ENCODE data around the gene CSMD2.

DNA sequence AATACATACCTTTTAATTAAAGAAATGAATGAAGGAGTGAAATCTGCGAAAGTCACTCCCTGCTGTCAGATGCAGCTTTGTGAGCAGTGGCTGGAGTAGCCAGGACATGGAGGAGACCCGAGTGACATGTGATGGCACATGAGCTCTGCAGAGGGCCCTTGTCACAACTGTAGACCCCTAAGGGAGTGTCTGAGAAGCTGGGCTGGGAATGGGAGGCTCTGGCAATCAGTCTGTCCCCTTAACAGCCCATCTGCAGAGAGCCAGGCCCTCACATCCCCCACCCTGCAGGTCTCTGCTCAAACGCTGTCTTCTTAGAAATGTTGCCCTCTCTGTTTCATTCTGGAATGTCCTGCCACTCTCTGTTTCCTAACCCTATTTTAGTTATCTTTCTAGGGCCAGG lies 176.9 kb downstream of the CSMD2 start:
- no peak for TF ChIP-seq SRF (IDR thresholded peaks at IDR 0.05; ENCODE audit: low read depth, low read length)
- TF ChIP-seq, protein P1, sequence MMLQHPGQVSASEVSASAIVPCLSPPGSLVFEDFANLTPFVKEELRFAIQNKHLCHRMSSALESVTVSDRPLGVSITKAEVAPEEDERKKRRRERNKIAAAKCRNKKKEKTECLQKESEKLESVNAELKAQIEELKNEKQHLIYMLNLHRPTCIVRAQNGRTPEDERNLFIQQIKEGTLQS (IDR thresholded peaks at IDR 0.05; ENCODE audit: insufficient read depth, low read depth, low read length): no peak
- TF ChIP-seq TCF12 (IDR thresholded peaks at IDR 0.05; ENCODE audit: low read depth, low read length): no peak
- TF ChIP-seq SIN3A (conservative IDR thresholded peaks at IDR 0.05 in 1 of 2, IDR thresholded peaks at IDR 0.05 in 1 of 2; ENCODE audit: low read depth in 1 of 2, low read length in 2 of 2): no peak
- no peak for TF ChIP-seq POLR2A (IDR thresholded peaks at IDR 0.05; ENCODE audit: control extremely low read depth in 1 of 2, low read depth in 2 of 2, low read length in 2 of 2)
- TF ChIP-seq CHD1 (IDR thresholded peaks at IDR 0.05; ENCODE audit: low read depth, low read length): no peak
- no peak for TF ChIP-seq RAD21 (IDR thresholded peaks at IDR 0.05 in 1 of 2, conservative IDR thresholded peaks at IDR 0.05 in 1 of 2; ENCODE audit: low read depth in 2 of 2, low read length in 2 of 2)
- no peak for TF ChIP-seq POLR2AphosphoS5 (IDR thresholded peaks at IDR 0.05; ENCODE audit: low read depth, low read length)
- TF ChIP-seq, protein P2, sequence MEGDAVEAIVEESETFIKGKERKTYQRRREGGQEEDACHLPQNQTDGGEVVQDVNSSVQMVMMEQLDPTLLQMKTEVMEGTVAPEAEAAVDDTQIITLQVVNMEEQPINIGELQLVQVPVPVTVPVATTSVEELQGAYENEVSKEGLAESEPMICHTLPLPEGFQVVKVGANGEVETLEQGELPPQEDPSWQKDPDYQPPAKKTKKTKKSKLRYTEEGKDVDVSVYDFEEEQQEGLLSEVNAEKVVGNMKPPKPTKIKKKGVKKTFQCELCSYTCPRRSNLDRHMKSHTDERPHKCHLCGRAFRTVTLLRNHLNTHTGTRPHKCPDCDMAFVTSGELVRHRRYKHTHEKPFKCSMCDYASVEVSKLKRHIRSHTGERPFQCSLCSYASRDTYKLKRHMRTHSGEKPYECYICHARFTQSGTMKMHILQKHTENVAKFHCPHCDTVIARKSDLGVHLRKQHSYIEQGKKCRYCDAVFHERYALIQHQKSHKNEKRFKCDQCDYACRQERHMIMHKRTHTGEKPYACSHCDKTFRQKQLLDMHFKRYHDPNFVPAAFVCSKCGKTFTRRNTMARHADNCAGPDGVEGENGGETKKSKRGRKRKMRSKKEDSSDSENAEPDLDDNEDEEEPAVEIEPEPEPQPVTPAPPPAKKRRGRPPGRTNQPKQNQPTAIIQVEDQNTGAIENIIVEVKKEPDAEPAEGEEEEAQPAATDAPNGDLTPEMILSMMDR (IDR thresholded peaks at IDR 0.05; ENCODE audit: control extremely low read depth in 1 of 3, insufficient read depth in 1 of 3, low read depth in 1 of 3, low read length in 3 of 3): no peak
- TF ChIP-seq SUZ12 (IDR thresholded peaks at IDR 0.05; ENCODE audit: low read length): no peak
- TF ChIP-seq ZNF274 (IDR thresholded peaks at IDR 0.05; ENCODE audit: borderline replicate concordance, extremely low read depth, low read length): no peak
- TF ChIP-seq MAFK (IDR thresholded peaks at IDR 0.05; ENCODE audit: low read depth, low read length): no peak
